ENCODE data around the gene GIMAP2.
"Not testable (repeated sequence)": the region's sequence is repeated elsewhere in the genome, so short reads cannot be mapped to it uniquely, and the experiment has no call there.

GIMAP2 gene

GRCh38 chr7:150685219-150686029 lies at the start of gene GIMAP2:
GIMAP2 (plus strand) TSS chr7:150685706; CDS start chr7:150687060, 1,354 bp downstream.
- Histone ChIP-seq H3K27me3 (replicated peaks; ENCODE audit: control insufficient read depth, insufficient read depth, low read length) (no peaks in the 10 kb centered on the region), H3K9ac (ENCODE audit: low read length) (peak within 1 kb of the TSS; percentile 66), H3K9me3 (ENCODE audit: control insufficient read depth, low read length) (no peaks in the 10 kb centered on the region), H3K4me3 (ENCODE audit: low read length) (peak within 1 kb of the TSS; percentile 77), H3K36me3 (ENCODE audit: control insufficient read depth, insufficient read depth, low read length, severe bottlenecking) (no peaks in the 10 kb centered on the region), H3K4me1 (ENCODE audit: control insufficient read depth, insufficient read depth, low read length) (no peaks in the 10 kb centered on the region)
- DNase-seq (ENCODE audit: low read depth): peak; percentile 9

- no peaks in the 10 kb centered on the region for H3K4me1 ChIP-seq (ENCODE audit: control insufficient read depth, insufficient read depth, low read length)
- H3K9ac ChIP-seq (ENCODE audit: low read length): no peak overlapping the region
- H3K4me3 ChIP-seq (ENCODE audit: low read length): no peak overlapping the region
- no peaks in the 10 kb centered on the region for H3K27me3 ChIP-seq (replicated peaks; ENCODE audit: control insufficient read depth, insufficient read depth, low read length)
- no peaks in the 10 kb centered on the region for H3K36me3 ChIP-seq (ENCODE audit: control insufficient read depth, insufficient read depth, low read length, severe bottlenecking)
- no peak for DNase-seq (ENCODE audit: low read depth)
- H3K9me3 ChIP-seq (ENCODE audit: control insufficient read depth, low read length): peaks cover 11% of the 10 kb centered on the region
Measured at GRCh38 chr7:150641854-150642253, 43.7 kb upstream of the GIMAP2 start.

DNA sequence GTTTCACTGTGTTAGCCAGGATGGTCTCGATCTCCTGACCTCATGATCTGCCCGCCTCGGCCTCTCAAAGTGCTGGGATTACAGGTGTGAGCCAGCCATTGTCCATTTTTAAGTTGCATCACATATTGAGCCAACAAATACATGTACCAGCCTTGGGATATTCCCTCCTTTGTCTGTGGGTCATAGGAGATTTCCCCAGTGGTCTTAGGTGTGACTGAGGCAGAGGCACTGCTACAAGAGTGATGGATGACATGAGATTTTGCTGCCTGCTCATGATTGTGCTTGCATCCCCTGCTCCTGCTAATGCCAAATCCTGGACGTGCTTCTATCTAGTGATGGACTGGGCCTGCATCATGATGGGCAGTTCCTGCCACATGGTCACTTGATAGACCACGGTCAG lies 42.6 kb upstream of the GIMAP2 start:
- H3K27me3 ChIP-seq (replicated peaks; ENCODE audit: control insufficient read depth, insufficient read depth, low read length): no peaks in the 10 kb centered on the region
- H3K4me1 ChIP-seq (ENCODE audit: control insufficient read depth, insufficient read depth, low read length): no peaks in the 10 kb centered on the region
- no peak for DNase-seq (ENCODE audit: low read depth)
- H3K4me3 ChIP-seq (ENCODE audit: low read length): no peak overlapping the region
- no peak overlapping the region for H3K9ac ChIP-seq (ENCODE audit: low read length)
- peaks cover 11% of the 10 kb centered on the region for H3K9me3 ChIP-seq (ENCODE audit: control insufficient read depth, low read length)
- no peaks in the 10 kb centered on the region for H3K36me3 ChIP-seq (ENCODE audit: control insufficient read depth, insufficient read depth, low read length, severe bottlenecking)

DNA sequence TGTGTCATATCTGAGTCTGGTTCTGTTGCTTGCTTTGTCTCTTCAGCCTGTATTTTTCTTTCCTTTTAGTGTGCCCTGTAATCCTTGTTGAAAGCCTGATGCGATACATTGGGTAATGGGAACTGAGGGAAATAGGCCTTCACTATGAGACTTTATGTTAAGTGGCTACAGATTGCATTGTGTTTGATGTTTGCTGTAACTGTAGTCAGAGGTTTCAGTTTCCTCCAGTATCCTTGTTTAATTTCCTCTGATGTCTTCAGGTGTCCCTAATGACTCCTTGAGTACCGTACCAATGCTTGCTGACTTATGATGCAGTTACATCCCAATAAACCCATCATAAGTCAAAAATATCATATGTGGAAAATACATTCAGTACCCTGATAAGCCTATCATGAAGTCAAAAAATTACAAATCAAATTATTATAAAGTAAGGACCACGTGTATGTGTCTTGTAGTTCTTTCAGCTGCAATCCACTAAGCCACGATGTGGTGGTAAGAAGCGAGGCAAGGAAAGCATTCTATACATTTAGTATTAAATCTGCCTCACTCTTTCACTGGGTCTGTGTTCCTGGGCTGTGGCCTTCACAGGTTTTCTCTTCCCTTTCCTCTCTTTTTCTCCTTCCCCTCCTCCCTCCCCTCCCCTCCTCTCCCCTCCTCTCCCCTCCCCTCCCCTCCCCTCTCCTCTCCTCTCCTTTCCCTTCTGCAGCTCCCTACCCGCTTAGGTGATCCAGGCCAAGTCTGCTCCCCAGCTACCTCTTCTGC lies 40.1 kb upstream of the GIMAP2 start:
- no peaks in the 10 kb centered on the region for H3K36me3 ChIP-seq (ENCODE audit: control insufficient read depth, insufficient read depth, low read length, severe bottlenecking)
- H3K9me3 ChIP-seq (ENCODE audit: control insufficient read depth, low read length): no peaks in the 10 kb centered on the region
- H3K4me1 ChIP-seq (ENCODE audit: control insufficient read depth, insufficient read depth, low read length): no peaks in the 10 kb centered on the region
- H3K4me3 ChIP-seq (ENCODE audit: low read length): no peak overlapping the region
- H3K9ac ChIP-seq (ENCODE audit: low read length): no peak overlapping the region
- no peaks in the 10 kb centered on the region for H3K27me3 ChIP-seq (replicated peaks; ENCODE audit: control insufficient read depth, insufficient read depth, low read length)
- DNase-seq (ENCODE audit: low read depth): no peak

GRCh38 chr7:150648353-150649079 lies 37.0 kb upstream of the GIMAP2 start:
- Histone ChIP-seq H3K4me3 (ENCODE audit: low read length) (no peak overlapping the region), H3K9ac (ENCODE audit: low read length) (no peak overlapping the region), H3K27me3 (replicated peaks; ENCODE audit: control insufficient read depth, insufficient read depth, low read length) (no peaks in the 10 kb centered on the region), H3K36me3 (ENCODE audit: control insufficient read depth, insufficient read depth, low read length, severe bottlenecking) (no peaks in the 10 kb centered on the region), H3K9me3 (ENCODE audit: control insufficient read depth, low read length) (no peaks in the 10 kb centered on the region), H3K4me1 (ENCODE audit: control insufficient read depth, insufficient read depth, low read length) (no peaks in the 10 kb centered on the region)
- DNase-seq (ENCODE audit: low read depth): no peak

DNA sequence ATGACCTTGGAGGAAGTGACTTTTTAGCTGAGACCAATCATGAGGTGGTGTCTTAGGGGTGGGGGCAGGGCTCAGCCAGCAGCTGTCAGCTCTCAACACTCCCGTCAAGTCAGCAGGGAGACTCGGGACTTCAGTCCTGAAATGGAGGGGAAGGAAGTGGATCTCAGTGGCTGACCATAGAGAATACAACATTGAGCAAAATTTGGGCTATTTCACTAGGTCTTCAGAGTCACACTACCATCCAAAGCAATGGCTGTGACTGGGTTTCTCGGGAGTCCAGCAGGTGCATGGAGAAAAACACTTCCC lies 36.5 kb upstream of the GIMAP2 start:
- no peaks in the 10 kb centered on the region for H3K36me3 ChIP-seq (ENCODE audit: control insufficient read depth, insufficient read depth, low read length, severe bottlenecking)
- H3K27me3 ChIP-seq (replicated peaks; ENCODE audit: control insufficient read depth, insufficient read depth, low read length): no peaks in the 10 kb centered on the region
- no peak for DNase-seq (ENCODE audit: low read depth)
- H3K9me3 ChIP-seq (ENCODE audit: control insufficient read depth, low read length): no peaks in the 10 kb centered on the region
- no peak overlapping the region for H3K9ac ChIP-seq (ENCODE audit: low read length)
- no peaks in the 10 kb centered on the region for H3K4me1 ChIP-seq (ENCODE audit: control insufficient read depth, insufficient read depth, low read length)
- H3K4me3 ChIP-seq (ENCODE audit: low read length): no peak overlapping the region

DNA sequence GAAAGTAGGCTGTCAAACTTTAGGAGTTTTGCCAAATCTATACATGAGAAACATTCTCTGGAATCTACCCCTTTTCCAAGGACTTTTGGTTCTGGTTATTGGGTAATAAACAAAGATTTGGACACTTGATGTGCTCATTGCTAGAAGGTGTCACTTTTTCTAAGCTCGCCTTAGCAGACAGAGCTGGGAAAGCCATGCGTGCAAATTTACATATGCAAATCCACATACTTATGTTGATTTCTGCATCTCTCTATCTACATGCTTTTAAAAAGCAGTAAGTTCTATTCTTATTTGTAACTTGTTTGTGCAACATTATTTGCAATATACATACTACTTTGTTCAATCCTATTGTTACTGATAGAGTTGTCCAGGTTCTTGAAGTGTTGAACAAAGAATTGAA lies 30.8 kb upstream of the GIMAP2 start:
- no peaks in the 10 kb centered on the region for H3K27me3 ChIP-seq (replicated peaks; ENCODE audit: control insufficient read depth, insufficient read depth, low read length)
- no peak for DNase-seq (ENCODE audit: low read depth)
- no peaks in the 10 kb centered on the region for H3K9me3 ChIP-seq (ENCODE audit: control insufficient read depth, low read length)
- no peaks in the 10 kb centered on the region for H3K36me3 ChIP-seq (ENCODE audit: control insufficient read depth, insufficient read depth, low read length, severe bottlenecking)
- no peak overlapping the region for H3K9ac ChIP-seq (ENCODE audit: low read length)
- H3K4me1 ChIP-seq (ENCODE audit: control insufficient read depth, insufficient read depth, low read length): no peaks in the 10 kb centered on the region
- H3K4me3 ChIP-seq (ENCODE audit: low read length): no peak overlapping the region

- H3K9me3 ChIP-seq (ENCODE audit: control insufficient read depth, low read length): no peaks in the 10 kb centered on the region
- no peaks in the 10 kb centered on the region for H3K36me3 ChIP-seq (ENCODE audit: control insufficient read depth, insufficient read depth, low read length, severe bottlenecking)
- no peak for DNase-seq (ENCODE audit: low read depth)
- H3K4me1 ChIP-seq (ENCODE audit: control insufficient read depth, insufficient read depth, low read length): no peaks in the 10 kb centered on the region
- no peaks in the 10 kb centered on the region for H3K27me3 ChIP-seq (replicated peaks; ENCODE audit: control insufficient read depth, insufficient read depth, low read length)
- H3K4me3 ChIP-seq (ENCODE audit: low read length): no peak overlapping the region
- no peak overlapping the region for H3K9ac ChIP-seq (ENCODE audit: low read length)
Measured at GRCh38 chr7:150656047-150656446, 29.5 kb upstream of the GIMAP2 start.

- Histone ChIP-seq H3K27me3 (replicated peaks; ENCODE audit: control insufficient read depth, insufficient read depth, low read length) (no peaks in the 10 kb centered on the region), H3K4me1 (ENCODE audit: control insufficient read depth, insufficient read depth, low read length) (no peaks in the 10 kb centered on the region), H3K36me3 (ENCODE audit: control insufficient read depth, insufficient read depth, low read length, severe bottlenecking) (no peaks in the 10 kb centered on the region), H3K9ac (ENCODE audit: low read length) (no peak overlapping the region), H3K4me3 (ENCODE audit: low read length) (no peak overlapping the region), H3K9me3 (ENCODE audit: control insufficient read depth, low read length) (no peaks in the 10 kb centered on the region)
- DNase-seq (ENCODE audit: low read depth): no peak
Measured at GRCh38 chr7:150657526-150657925, 28.0 kb upstream of the GIMAP2 start.

- no peaks in the 10 kb centered on the region for H3K27me3 ChIP-seq (replicated peaks; ENCODE audit: control insufficient read depth, insufficient read depth, low read length)
- no peak overlapping the region for H3K9ac ChIP-seq (ENCODE audit: low read length)
- no peaks in the 10 kb centered on the region for H3K9me3 ChIP-seq (ENCODE audit: control insufficient read depth, low read length)
- H3K4me3 ChIP-seq (ENCODE audit: low read length): no peak overlapping the region
- H3K36me3 ChIP-seq (ENCODE audit: control insufficient read depth, insufficient read depth, low read length, severe bottlenecking): no peaks in the 10 kb centered on the region
- no peak for DNase-seq (ENCODE audit: low read depth)
- H3K4me1 ChIP-seq (ENCODE audit: control insufficient read depth, insufficient read depth, low read length): no peaks in the 10 kb centered on the region
Measured at GRCh38 chr7:150660939-150661613, 24.4 kb upstream of the GIMAP2 start.

DNA sequence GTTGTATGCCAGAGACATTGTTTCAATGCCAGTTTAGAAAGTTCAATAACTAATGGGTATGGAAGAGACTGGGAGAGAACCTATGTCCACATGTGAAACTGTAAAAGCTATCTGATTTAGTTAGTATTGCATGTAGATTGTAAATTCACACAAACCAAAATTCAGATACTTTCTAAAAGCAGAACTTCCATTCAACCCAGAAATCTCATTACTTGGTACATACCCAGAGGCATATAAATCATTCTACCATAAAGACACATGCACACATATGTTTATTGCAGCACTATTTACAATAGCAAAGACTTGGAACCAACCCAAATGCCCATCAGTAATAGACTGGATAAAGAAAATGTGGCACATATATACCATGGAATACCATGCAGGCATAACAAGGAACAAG lies 22.7 kb upstream of the GIMAP2 start:
- DNase-seq (ENCODE audit: low read depth); H3K9ac ChIP-seq (ENCODE audit: low read length); H3K27me3 ChIP-seq (replicated peaks; ENCODE audit: control insufficient read depth, insufficient read depth, low read length); H3K36me3 ChIP-seq (ENCODE audit: control insufficient read depth, insufficient read depth, low read length, severe bottlenecking); H3K9me3 ChIP-seq (ENCODE audit: control insufficient read depth, low read length); H3K4me1 ChIP-seq (ENCODE audit: control insufficient read depth, insufficient read depth, low read length); H3K4me3 ChIP-seq (ENCODE audit: low read length): not testable (repeated sequence)
